Astrocyte of the spinal cord (primary cell): ENCODE data around the gene FBXL14.
"Not testable (repeated sequence)": the region's sequence is repeated elsewhere in the genome, so short reads cannot be mapped to it uniquely, and the experiment has no call there.

Experiments used
- DNase-seq: peaks from one replicate; pipeline ENCODE4 v3.0.0; 2011; ENCODE audit warnings: low read depth, low spot score
- H3K4me3 ChIP-seq: 2 replicates; pipeline ENCODE4 v1.5.1; 2011; ENCODE audit warnings: low read depth, mild to moderate bottlenecking, low read length, moderate library complexity
- in situ Hi-C: cut with HindIII; loops from 2 replicates; pipeline ENCODE4 v1.10.0; 2017; ENCODE audit warnings: low sequenced_read_pairs
- TF ChIP-seq, protein P1 (sequence below): IDR thresholded peaks from 2 replicates; pipeline ENCODE4 v1.5.1; 2012; ENCODE audit warnings: low read depth, mild to moderate bottlenecking, low read length, inconsistent platforms

FBXL14 gene

DNA sequence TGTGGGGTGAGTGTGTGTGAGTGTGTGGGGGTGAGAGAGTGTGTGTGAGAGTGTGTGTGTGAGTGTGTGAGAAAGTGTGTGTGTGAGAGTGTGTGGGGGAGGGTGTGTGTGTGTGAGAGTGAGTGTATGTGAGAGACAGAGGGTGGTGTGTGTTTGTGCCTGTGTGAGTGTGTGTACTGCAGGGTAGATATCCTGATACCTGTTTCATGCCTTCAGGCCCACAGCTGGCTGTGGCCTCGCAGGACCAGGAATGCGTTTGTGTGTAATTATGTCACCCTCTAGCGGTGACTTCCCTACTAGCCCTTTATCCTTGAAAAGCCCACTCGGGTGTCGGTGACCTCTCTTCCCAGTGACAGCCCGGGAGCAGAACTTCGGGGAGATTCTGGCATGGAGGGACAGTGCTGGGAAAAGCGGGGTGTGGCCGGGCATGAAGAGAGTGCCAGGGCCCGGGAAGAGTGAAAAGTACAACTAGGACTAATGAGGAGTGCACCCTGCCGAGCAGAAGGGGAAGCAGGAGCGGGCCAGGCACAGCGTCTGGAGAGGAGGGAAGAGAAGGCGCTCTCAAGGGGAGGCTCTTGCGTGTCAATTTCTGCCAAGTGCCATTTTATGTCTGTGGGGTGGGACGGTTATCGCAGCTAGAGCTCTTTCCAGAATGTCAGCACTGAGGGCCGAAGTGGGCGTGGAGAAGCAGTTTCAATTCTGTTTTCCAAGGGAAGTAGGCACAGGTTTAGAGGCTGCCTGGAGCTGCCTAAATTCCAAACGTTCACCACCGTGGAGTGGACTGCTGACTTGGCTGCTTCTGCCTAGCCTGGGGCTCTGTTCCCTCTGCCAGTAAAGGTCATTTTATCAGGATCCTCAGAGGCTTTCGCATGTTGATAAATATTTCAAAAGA lies 11.0 kb upstream of the FBXL14 start:
- in situ Hi-C loops: no loop called here
- peak overlapping the region; percentile 30 for H3K4me3 ChIP-seq
- peak; percentile 87 for DNase-seq
- TF ChIP-seq, protein P1, sequence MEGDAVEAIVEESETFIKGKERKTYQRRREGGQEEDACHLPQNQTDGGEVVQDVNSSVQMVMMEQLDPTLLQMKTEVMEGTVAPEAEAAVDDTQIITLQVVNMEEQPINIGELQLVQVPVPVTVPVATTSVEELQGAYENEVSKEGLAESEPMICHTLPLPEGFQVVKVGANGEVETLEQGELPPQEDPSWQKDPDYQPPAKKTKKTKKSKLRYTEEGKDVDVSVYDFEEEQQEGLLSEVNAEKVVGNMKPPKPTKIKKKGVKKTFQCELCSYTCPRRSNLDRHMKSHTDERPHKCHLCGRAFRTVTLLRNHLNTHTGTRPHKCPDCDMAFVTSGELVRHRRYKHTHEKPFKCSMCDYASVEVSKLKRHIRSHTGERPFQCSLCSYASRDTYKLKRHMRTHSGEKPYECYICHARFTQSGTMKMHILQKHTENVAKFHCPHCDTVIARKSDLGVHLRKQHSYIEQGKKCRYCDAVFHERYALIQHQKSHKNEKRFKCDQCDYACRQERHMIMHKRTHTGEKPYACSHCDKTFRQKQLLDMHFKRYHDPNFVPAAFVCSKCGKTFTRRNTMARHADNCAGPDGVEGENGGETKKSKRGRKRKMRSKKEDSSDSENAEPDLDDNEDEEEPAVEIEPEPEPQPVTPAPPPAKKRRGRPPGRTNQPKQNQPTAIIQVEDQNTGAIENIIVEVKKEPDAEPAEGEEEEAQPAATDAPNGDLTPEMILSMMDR: peak; percentile 74

DNA sequence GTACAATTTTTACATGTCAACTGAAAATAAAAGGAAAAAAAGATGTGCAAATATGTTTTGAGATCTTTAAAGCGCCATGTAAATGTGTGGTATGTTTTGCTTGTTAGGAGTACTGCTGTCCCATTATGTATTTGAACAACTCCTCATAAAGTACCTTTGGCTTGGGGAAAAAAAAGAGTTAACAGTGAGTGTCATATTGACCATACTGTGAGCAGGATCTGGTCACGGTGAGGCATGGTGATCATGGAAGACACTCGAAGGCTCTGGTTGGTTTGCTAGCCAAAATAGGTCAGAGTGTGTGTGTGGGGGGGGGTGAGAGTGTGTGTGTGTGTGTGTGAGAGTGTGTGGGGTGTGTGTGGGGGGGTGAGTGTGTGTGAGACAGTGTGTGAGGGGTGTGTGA lies 10.1 kb upstream of the FBXL14 start:
- TF ChIP-seq, protein P1: no peak
- in situ Hi-C loops: no loop called here
- no peak overlapping the region for H3K4me3 ChIP-seq
- no peak for DNase-seq

DNA sequence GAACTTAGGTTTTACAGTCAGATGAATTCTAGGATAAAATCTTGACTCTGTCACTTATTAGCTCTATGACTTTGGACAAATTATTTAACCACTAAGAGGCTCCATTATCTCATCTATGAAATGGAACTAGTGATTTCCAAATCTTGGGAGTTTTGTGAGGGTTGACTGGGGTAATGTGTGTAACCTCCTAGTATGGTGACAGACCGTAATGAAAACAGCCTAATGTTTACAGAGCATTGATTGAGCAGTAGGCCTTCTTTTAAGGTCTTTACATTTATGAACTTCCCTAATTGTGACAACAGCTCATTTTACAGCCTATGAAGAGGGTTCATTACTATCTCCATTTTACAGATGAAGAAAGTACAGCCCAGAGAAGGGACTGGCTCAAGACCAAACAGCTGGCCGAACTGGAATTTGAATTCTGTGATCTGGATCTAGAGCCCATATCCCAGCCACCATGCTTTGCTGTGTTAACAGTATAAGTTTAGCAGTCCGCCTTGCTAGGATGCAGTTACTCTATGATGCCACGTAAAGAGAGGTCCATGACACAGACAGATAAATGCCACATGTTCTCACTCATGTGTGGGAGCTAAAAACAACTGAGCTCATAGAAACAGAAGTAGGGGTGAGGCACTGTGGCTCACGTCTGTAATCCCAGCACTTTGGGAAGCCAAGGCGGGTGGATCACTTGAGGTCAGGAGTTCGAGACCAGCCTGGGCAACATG lies 9.1 kb upstream of the FBXL14 start:
- no peak overlapping the region for H3K4me3 ChIP-seq
- TF ChIP-seq, protein P1: no peak
- in situ Hi-C loops: no loop called here
- DNase-seq: no peak

DNA sequence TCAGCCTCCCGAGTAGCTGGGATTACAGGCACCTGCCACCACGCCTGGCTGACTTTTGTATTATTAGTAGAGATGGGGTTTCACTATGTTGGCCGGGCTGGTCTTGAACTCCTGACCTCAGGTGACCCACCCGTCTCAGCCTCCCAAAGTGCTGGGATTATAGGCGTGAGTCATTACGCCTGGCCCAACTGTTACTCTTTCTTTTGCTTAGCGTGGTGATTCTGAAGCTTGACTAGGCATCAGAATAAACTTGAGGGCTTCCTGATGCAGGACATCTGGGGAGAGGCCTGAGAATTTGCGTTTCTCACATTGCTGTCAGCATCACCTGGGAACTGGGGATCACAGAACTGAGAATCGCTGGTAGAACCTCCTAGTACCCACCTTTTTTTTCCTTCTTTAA lies 8.3 kb upstream of the FBXL14 start:
- DNase-seq, in situ Hi-C loops, H3K4me3 ChIP-seq: not testable (repeated sequence)

DNA sequence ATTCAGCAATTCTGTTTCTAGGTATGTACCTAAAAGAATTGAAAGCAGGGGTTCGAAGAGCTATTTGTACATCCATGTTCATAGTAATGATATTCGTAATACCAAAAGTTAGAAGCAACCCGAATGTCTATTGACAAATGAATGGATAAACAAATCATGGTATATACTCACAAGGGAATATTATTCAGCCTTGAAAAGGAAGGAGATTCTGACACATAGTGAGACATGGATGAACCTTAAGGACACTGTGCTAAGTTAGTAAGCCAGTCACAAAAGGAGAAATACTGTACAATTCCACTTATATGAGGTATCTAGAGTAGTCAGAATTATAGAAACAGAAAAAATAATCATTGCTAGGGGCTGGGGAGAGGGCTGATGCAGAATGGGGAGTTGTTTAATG lies 4.4 kb upstream of the FBXL14 start:
- TF ChIP-seq, protein P1: no peak
- no peak overlapping the region for H3K4me3 ChIP-seq
- in situ Hi-C loops: no loop called here
- no peak for DNase-seq

DNA sequence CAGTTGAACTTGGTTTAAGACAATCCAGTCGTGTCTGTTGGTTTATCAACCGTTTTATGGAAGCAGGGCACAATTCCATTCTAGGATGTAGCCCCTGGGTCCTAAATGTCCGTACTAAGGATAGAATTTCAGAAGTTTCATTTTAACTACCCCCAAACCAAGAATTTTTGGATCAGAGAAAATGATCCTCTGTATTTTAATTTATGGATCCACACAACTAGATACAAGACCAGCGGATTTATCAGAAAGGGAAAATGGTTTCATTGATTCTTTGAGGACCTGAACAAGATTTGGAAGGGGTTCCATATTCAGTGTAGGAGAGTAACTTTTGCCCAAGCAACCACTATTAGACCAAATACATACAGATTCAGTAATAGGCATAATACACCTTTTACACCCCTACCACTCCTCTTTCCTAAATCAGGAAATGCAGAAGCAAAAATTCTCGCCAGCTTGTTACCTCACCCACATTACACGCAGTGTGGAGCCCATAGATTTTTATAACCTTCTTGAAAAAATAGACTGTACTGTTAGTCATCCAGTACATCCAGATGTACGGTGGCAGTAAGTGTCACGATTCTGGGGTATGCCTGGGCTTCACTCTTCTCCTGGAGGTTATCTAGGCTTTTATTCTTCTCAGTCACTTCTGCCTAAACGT lies 1.4 kb upstream of the FBXL14 start:
- H3K4me3 ChIP-seq: no peak overlapping the region
- peak; percentile 49 for DNase-seq
- in situ Hi-C loops: no loop called here
- TF ChIP-seq, protein P1: no peak
